ENCODE measurements around the gene SCO2. TPM values are rescaled to one million over a fixed set of nuclear protein-coding genes. Genes with fewer than 3 reads are reported as not detected.

Gene SCO2
- total and polyA plus RNA-seq, 9 of the 15 experiments (the other 6 are each of a cell fraction or from before 2014, with no cell fraction given), result 0.34 to 4.0 (median 1.1) TPM; not detected in 3

GRCh38 chr22:50547263-50547985 is 22.0 kb upstream of the SCO2 start (continued):
- TF ChIP-seq, protein P1, sequence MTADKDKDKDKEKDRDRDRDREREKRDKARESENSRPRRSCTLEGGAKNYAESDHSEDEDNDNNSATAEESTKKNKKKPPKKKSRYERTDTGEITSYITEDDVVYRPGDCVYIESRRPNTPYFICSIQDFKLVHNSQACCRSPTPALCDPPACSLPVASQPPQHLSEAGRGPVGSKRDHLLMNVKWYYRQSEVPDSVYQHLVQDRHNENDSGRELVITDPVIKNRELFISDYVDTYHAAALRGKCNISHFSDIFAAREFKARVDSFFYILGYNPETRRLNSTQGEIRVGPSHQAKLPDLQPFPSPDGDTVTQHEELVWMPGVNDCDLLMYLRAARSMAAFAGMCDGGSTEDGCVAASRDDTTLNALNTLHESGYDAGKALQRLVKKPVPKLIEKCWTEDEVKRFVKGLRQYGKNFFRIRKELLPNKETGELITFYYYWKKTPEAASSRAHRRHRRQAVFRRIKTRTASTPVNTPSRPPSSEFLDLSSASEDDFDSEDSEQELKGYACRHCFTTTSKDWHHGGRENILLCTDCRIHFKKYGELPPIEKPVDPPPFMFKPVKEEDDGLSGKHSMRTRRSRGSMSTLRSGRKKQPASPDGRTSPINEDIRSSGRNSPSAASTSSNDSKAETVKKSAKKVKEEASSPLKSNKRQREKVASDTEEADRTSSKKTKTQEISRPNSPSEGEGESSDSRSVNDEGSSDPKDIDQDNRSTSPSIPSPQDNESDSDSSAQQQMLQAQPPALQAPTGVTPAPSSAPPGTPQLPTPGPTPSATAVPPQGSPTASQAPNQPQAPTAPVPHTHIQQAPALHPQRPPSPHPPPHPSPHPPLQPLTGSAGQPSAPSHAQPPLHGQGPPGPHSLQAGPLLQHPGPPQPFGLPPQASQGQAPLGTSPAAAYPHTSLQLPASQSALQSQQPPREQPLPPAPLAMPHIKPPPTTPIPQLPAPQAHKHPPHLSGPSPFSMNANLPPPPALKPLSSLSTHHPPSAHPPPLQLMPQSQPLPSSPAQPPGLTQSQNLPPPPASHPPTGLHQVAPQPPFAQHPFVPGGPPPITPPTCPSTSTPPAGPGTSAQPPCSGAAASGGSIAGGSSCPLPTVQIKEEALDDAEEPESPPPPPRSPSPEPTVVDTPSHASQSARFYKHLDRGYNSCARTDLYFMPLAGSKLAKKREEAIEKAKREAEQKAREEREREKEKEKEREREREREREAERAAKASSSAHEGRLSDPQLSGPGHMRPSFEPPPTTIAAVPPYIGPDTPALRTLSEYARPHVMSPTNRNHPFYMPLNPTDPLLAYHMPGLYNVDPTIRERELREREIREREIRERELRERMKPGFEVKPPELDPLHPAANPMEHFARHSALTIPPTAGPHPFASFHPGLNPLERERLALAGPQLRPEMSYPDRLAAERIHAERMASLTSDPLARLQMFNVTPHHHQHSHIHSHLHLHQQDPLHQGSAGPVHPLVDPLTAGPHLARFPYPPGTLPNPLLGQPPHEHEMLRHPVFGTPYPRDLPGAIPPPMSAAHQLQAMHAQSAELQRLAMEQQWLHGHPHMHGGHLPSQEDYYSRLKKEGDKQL (CRISPR knock-in tag; IDR thresholded peaks at IDR 0.05; ENCODE audit: borderline replicate concordance), result no peak
- TF ChIP-seq ZFX (CRISPR knock-in tag; IDR thresholded peaks at IDR 0.05) (peak; percentile 29; the same call in 1 of the 2 replicates), HNRNPL (IDR thresholded peaks at IDR 0.05; ENCODE audit: low read depth, low read length) (no peak), FIP1L1 (IDR thresholded peaks at IDR 0.05; ENCODE audit: low read depth, low read length, poor library complexity, severe bottlenecking) (no peak), ATF6 (CRISPR knock-in tag; IDR thresholded peaks at IDR 0.05) (no peak), CREB1 (IDR thresholded peaks at IDR 0.05) (no peak), CREB1 (CRISPR knock-in tag; IDR thresholded peaks at IDR 0.05) (no peak), PCBP2 (IDR thresholded peaks at IDR 0.05; ENCODE audit: low read depth, low read length, poor library complexity, severe bottlenecking) (no peak), MCM5 (IDR thresholded peaks at IDR 0.05; ENCODE audit: low read depth) (no peak), SETDB1 (IDR thresholded peaks at IDR 0.05; ENCODE audit: low read length) (no peak), GTF2E2 (tag; IDR thresholded peaks at IDR 0.05) (no peak), VEZF1 (CRISPR knock-in tag; IDR thresholded peaks at IDR 0.05) (peak; percentile 29)
- TF ChIP-seq, protein P2, sequence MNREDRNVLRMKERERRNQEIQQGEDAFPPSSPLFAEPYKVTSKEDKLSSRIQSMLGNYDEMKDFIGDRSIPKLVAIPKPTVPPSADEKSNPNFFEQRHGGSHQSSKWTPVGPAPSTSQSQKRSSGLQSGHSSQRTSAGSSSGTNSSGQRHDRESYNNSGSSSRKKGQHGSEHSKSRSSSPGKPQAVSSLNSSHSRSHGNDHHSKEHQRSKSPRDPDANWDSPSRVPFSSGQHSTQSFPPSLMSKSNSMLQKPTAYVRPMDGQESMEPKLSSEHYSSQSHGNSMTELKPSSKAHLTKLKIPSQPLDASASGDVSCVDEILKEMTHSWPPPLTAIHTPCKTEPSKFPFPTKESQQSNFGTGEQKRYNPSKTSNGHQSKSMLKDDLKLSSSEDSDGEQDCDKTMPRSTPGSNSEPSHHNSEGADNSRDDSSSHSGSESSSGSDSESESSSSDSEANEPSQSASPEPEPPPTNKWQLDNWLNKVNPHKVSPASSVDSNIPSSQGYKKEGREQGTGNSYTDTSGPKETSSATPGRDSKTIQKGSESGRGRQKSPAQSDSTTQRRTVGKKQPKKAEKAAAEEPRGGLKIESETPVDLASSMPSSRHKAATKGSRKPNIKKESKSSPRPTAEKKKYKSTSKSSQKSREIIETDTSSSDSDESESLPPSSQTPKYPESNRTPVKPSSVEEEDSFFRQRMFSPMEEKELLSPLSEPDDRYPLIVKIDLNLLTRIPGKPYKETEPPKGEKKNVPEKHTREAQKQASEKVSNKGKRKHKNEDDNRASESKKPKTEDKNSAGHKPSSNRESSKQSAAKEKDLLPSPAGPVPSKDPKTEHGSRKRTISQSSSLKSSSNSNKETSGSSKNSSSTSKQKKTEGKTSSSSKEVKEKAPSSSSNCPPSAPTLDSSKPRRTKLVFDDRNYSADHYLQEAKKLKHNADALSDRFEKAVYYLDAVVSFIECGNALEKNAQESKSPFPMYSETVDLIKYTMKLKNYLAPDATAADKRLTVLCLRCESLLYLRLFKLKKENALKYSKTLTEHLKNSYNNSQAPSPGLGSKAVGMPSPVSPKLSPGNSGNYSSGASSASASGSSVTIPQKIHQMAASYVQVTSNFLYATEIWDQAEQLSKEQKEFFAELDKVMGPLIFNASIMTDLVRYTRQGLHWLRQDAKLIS (CRISPR knock-in tag; IDR thresholded peaks at IDR 0.05), result no peak
